OCI-LY3 (cell line): ENCODE measurements around the gene TTC28.
A peak's percentile ranks its signal among the peaks of the same experiment; 100 is the strongest.
"Not testable (repeated sequence)": the region's sequence is repeated elsewhere in the genome, so short reads cannot be mapped to it uniquely, and the experiment has no call there.

Experiments used
- H2AFZ ChIP-seq: fragments of 200-600, 300-600 bp; shearing (Covaris generic); 2 replicates; pipeline ENCODE4 v1.6.0; 2014; ENCODE audit warnings: antibody characterized with exemption, low read depth, low read length
- H3K27ac ChIP-seq: fragments of 200-600, 300-600 bp; sonication (generic); 2 replicates; pipeline ENCODE4 v1.5.1; 2014; ENCODE audit warnings: mild to moderate bottlenecking, low read length, moderate library complexity, mixed read lengths
- H3K27me3 ChIP-seq: fragments of 200-600, 300-600 bp; sonication (generic); 2 replicates; pipeline ENCODE4 v1.6.1; 2014; ENCODE audit warnings: low read depth, low read length, mixed read lengths
- H3K36me3 ChIP-seq: fragments of 200-600, 300-600 bp; sonication (generic); replicated peaks from 2 replicates; pipeline ENCODE3; 2014; ENCODE audit warnings: low read depth, low read length, mixed read lengths
- H3K4me1 ChIP-seq: fragments of 300-600, 200-600 bp; sonication (generic); 2 replicates; pipeline ENCODE4 v1.6.1; 2014; ENCODE audit warnings: low read length, mixed read lengths
- H3K4me2 ChIP-seq: fragments of 200-600, 300-600 bp; sonication (generic); 2 replicates; pipeline ENCODE4 v1.6.1; 2014; ENCODE audit warnings: low read length, mixed read lengths
- H3K4me3 ChIP-seq: fragments of 300-600, 200-600 bp; sonication (generic); 2 replicates; pipeline ENCODE4 v1.5.1; 2014; ENCODE audit warnings: antibody characterized with exemption, mild to moderate bottlenecking, low read length, moderate library complexity
- H3K79me2 ChIP-seq: fragments of 300-600, 200-600 bp; shearing (Covaris generic); 2 replicates; pipeline ENCODE4 v1.6.1; 2014; ENCODE audit warnings: mild to moderate bottlenecking, low read length, mixed read lengths
- H3K9ac ChIP-seq: fragments of 300-600, 200-600 bp; shearing (Covaris generic); 2 replicates; pipeline ENCODE4 v1.6.0; 2014; ENCODE audit warnings: mild to moderate bottlenecking, low read length, moderate library complexity
- H3K9me3 ChIP-seq: fragments of 200-600, 300-600 bp; shearing (Covaris generic); 2 replicates; pipeline ENCODE4 v1.6.1; 2014; ENCODE audit warnings: low read length, mixed read lengths; ENCODE audit not compliant: insufficient read depth
- H4K20me1 ChIP-seq: fragments of 200-600, 300-600 bp; sonication (generic); 2 replicates; pipeline ENCODE4 v1.6.1; 2016; ENCODE audit warnings: low read length, mixed read lengths; ENCODE audit not compliant: insufficient read depth
- EZH2phosphoT487 ChIP-seq: fragments of 200-600 bp; shearing (Covaris generic); IDR thresholded peaks from 2 replicates; pipeline ENCODE4 v1.6.1; 2018; ENCODE audit warnings: antibody characterized with exemption, mixed run types, low read depth
- TF ChIP-seq, protein P1 (sequence below): fragments of 200-600, 300-600 bp; sonication (generic); IDR thresholded peaks from 2 replicates; pipeline ENCODE4 v1.5.1; 2014; ENCODE audit warnings: antibody characterized with exemption, low read length, low read depth

Gene TTC28

DNA sequence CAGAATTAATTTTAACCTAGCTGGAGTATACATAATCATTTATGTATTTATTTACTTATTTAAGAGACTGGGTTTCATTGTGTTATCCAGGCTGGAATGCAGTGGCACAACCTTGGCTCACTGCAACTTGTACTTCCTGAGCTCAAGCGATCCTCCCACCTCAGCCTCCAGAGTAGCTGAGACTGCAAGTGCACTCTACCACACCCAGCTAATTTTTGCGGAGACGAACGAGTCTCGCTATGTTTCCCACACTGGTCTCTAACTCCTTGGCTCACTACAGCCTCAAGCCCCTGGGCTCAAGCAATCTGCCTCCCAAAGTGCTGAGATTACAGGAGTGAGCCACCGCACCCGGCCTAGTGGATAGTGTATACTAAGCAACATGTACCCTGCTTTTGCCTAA, 1.5 kb downstream of the TTC28 start:
- not testable (repeated sequence) for H3K36me3 ChIP-seq, H3K9ac ChIP-seq, H3K79me2 ChIP-seq, H2AFZ ChIP-seq, H3K27ac ChIP-seq, H3K9me3 ChIP-seq
- peak overlapping the region; percentile 91; the same call in 1 of the 2 replicates for H3K4me2 ChIP-seq
- H4K20me1 ChIP-seq = peaks cover 21% of the 10 kb centered on the region
- peaks cover 16% of the 10 kb centered on the region for H3K4me1 ChIP-seq
- peak overlapping the region; percentile 89; the same call in 1 of the 2 replicates for H3K4me3 ChIP-seq
- peaks cover 14% of the 10 kb centered on the region for H3K27me3 ChIP-seq

DNA sequence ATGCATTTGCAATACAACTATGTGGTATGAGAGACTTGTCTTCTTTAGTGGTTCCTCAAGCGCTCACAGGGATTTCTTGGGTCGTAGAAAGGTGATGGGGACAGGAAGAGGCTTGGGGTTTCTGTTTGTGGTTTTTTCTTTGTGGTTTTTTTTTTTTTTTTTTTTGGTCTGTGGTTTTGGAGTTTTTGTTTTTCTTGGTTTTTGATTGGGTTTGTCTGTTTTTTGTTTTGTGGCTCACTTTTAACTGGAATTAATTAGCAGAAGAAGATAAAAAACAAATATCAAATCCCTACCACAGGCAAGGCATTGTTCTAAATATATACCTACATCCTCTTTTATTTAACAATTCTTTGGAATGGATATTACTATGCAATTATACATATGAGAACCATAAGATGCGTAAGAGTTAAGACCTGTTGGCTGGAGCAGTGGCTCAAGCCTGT, 5.5 kb downstream of the TTC28 start:
- H3K4me3 ChIP-seq = no peak overlapping the region
- TF ChIP-seq, protein P1, sequence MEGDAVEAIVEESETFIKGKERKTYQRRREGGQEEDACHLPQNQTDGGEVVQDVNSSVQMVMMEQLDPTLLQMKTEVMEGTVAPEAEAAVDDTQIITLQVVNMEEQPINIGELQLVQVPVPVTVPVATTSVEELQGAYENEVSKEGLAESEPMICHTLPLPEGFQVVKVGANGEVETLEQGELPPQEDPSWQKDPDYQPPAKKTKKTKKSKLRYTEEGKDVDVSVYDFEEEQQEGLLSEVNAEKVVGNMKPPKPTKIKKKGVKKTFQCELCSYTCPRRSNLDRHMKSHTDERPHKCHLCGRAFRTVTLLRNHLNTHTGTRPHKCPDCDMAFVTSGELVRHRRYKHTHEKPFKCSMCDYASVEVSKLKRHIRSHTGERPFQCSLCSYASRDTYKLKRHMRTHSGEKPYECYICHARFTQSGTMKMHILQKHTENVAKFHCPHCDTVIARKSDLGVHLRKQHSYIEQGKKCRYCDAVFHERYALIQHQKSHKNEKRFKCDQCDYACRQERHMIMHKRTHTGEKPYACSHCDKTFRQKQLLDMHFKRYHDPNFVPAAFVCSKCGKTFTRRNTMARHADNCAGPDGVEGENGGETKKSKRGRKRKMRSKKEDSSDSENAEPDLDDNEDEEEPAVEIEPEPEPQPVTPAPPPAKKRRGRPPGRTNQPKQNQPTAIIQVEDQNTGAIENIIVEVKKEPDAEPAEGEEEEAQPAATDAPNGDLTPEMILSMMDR = no peak
- 0 out of 2 replicates have a peak, but pooled peaks have one; percentile 47 for TF ChIP-seq EZH2phosphoT487
- H3K27me3 ChIP-seq = peaks cover 14% of the 10 kb centered on the region
- H3K9ac ChIP-seq = no peak overlapping the region
- H4K20me1 ChIP-seq = peaks cover 29% of the 10 kb centered on the region
- peaks cover 3% of the 10 kb centered on the region for H3K36me3 ChIP-seq
- no peak overlapping the region for H3K4me2 ChIP-seq
- peaks cover 16% of the 10 kb centered on the region for H3K4me1 ChIP-seq
- H3K9me3 ChIP-seq = no peaks in the 10 kb centered on the region
- H3K79me2 ChIP-seq = peaks cover 6% of the 10 kb centered on the region; the same call in 1 of the 2 replicates
- no peak overlapping the region for H2AFZ ChIP-seq
- H3K27ac ChIP-seq = no peak overlapping the region

DNA sequence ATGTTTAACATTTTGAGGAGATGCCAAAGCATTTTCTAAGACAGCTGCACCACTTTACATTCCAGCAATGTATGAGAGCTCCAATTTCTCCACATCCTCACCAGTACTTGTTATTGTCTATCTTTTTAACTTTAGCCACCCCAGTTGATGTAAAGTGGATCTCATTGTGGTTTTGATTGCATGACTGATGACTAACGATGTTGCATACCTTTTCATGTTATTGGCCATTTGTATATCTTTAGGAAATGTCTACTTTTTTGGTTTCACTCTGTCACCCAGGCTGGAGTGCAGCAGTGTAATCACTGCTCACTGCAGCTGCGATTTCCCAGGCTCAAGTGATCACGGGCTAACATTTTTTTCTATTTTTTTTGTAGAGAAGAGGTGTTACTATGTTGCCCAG, 8.9 kb downstream of the TTC28 start:
- Histone ChIP-seq H3K79me2 (no peaks in the 10 kb centered on the region), H3K4me3 (no peak overlapping the region), H3K36me3 (peaks cover 3% of the 10 kb centered on the region), H3K9ac (no peak overlapping the region), H3K4me2 (no peak overlapping the region), H3K4me1 (peaks cover 10% of the 10 kb centered on the region), H3K27ac (no peak overlapping the region), H2AFZ (no peak overlapping the region), H4K20me1 (peaks cover 29% of the 10 kb centered on the region), H3K27me3 (peaks cover 14% of the 10 kb centered on the region), H3K9me3 (no peaks in the 10 kb centered on the region)
- no peak for TF ChIP-seq EZH2phosphoT487
- TF ChIP-seq, protein P1 = no peak

DNA sequence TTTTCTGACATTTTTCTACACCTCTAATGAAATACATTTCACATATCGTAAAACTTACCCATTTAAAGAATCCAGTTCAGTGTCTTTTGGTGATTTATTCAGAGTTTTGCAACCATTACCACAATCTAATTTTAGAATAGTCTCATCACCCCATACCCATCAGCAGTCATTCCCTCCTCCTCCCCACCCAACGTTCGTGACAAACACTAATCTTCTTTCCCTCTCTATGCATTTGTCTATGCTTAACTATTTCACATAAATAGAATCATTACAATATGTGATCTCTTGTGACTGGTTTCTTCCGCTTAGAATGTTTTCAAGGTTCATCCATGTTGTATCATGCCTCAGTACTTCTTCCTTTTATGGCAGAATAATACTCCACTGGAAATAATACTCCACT, 9.5 kb downstream of the TTC28 start:
- Histone ChIP-seq H3K79me2 (no peaks in the 10 kb centered on the region), H4K20me1 (peaks cover 24% of the 10 kb centered on the region), H3K4me1 (peaks cover 10% of the 10 kb centered on the region), H3K36me3 (peaks cover 3% of the 10 kb centered on the region), H3K9me3 (no peaks in the 10 kb centered on the region), H3K4me3 (no peak overlapping the region), H3K27me3 (peaks cover 10% of the 10 kb centered on the region), H3K27ac (no peak overlapping the region), H2AFZ (no peak overlapping the region), H3K4me2 (no peak overlapping the region), H3K9ac (no peak overlapping the region)
- TF ChIP-seq, protein P1 = no peak
- TF ChIP-seq EZH2phosphoT487 = no peak

DNA sequence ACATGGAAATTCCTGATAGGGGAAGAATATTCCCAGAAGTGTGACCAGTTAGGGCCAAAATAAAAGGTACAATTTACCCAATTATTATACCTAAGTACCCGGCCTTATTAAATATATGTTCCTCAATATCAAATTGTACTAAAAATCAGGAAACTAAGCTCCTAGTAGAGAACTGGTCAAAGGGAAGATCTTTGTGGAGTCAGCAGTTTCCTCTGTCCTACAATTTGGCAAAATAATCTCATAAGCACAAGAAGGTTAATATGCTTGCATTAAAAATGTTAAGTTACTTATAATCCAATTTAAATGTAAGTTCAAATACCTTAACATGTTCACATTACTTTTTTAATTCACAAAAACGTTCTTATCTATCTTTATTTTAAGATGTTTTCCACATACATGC, 10.3 kb downstream of the TTC28 start:
- Histone ChIP-seq H4K20me1 (peaks cover 17% of the 10 kb centered on the region; the same call in 1 of the 2 replicates), H3K4me2 (no peak overlapping the region), H2AFZ (no peak overlapping the region), H3K27ac (no peak overlapping the region), H3K4me3 (no peak overlapping the region), H3K9me3 (no peaks in the 10 kb centered on the region), H3K27me3 (peaks cover 5% of the 10 kb centered on the region; the same call in 1 of the 2 replicates), H3K79me2 (no peaks in the 10 kb centered on the region), H3K36me3 (peaks cover 3% of the 10 kb centered on the region), H3K4me1 (peaks cover 9% of the 10 kb centered on the region), H3K9ac (no peak overlapping the region)
- no peak for TF ChIP-seq EZH2phosphoT487
- TF ChIP-seq, protein P1 = no peak

DNA sequence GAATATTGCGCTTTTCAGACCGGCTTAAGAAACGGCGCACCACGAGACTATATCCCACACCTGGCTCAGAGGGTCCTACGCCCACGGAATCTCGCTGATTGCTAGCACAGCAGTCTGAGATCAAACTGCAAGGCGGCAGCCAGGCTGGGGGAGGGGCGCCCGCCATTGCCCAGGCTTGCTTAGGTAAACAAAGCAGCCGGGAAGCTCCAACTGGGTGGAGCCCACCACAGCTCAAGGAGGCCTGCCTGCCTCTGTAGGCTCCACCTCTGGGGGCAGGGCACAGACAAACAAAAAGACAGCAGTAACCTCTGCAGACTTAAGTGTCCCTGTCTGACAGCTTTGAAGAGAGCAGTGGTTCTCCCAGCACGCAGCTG, 16.1 kb downstream of the TTC28 start:
- H4K20me1 ChIP-seq, H3K27me3 ChIP-seq, H3K9me3 ChIP-seq, H2AFZ ChIP-seq, H3K4me1 ChIP-seq, H3K79me2 ChIP-seq, H3K27ac ChIP-seq, H3K36me3 ChIP-seq, H3K9ac ChIP-seq, H3K4me3 ChIP-seq, H3K4me2 ChIP-seq: not testable (repeated sequence)
